ENCODE results near the gene NHLRC4. TPM values are rescaled to one million over a fixed set of nuclear protein-coding genes. Genes with fewer than 3 reads are reported as not detected.

The NHLRC4 gene
- total and polyA plus RNA-seq, 2 donors (not counting 1 experiment from before 2014, with no cell fraction given): 2.2 to 4.2 TPM

DNA sequence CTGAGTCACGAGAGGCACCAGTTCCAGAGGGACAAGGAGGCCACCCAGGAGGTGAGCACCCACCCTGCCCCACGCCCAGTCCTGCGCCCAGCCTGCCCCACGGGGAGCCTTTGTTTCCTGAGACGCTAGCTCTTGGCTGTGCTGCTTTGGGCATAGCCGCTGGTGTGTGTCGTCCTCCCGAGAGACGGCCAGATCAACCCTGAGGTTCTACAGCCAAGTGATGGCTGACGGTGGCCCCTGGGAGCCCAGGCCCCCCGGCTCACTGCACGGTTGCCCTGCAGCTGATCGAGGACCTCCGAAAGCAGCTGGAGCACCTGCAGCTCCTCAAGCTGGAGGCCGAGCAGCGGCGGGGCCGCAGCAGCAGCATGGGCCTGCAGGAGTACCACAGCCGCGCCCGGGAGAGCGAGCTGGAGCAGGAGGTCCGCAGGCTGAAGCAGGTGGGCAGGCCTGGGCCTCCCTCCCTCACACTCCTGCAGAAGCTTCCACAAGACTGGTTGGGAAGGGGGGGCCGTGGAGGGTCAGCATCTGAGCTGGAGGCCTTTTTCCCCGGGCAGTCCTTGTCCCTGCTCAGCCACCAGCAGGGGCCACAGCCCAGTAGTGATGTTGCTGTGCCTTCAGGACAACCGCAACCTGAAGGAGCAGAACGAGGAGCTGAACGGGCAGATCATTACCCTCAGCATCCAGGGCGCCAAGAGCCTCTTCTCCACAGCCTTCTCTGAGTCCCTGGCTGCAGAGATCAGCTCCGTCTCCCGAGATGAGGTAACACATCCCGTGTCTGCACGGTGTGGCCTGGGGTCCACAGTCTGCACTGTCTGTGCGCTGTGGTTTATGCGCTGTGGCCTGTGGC is 46.7 kb upstream of the NHLRC4 start:
- Histone ChIP-seq H3K4me3 (ENCODE audit: control extremely low read depth in 1 of 5, extremely low read depth in 1 of 5, insufficient read depth in 1 of 5, low read depth in 2 of 5, low read length in 4 of 5) (no peak overlapping the region), H3K36me3 (replicated peaks in 1 of 2; ENCODE audit: control extremely low read depth in 1 of 2, control insufficient read depth in 1 of 2, extremely low read depth in 1 of 2, insufficient read depth in 2 of 2, low read length in 1 of 2) (no peaks in the 10 kb centered on the region), H3K27me3 (replicated peaks in 1 of 4; ENCODE audit: control extremely low read depth in 1 of 4, control insufficient read depth in 3 of 4, insufficient read depth in 4 of 4, low read length in 3 of 4) (no peaks in the 10 kb centered on the region), H2AFZ (ENCODE audit: insufficient read depth, low read depth, low read length, poor library complexity, severe bottlenecking) (no peak overlapping the region), H4K20me1 (ENCODE audit: control insufficient read depth, insufficient read depth, low read length, poor library complexity, severe bottlenecking) (peaks cover 5% of the 10 kb centered on the region), H3K4me2 (replicated peaks; ENCODE audit: low read depth, low read length, poor library complexity, severe bottlenecking) (no peak overlapping the region), H3K9me3 (ENCODE audit: control extremely low read depth in 1 of 3, control insufficient read depth in 2 of 3, insufficient read depth in 1 of 3, low read length in 2 of 3) (peaks cover 0 to 2% (median 0%) of the 10 kb centered on the region in 3 donors), H3K4me1 (ENCODE audit: control insufficient read depth in 2 of 2, insufficient read depth in 2 of 2, low read length in 2 of 2) (peaks cover 0 to 7% of the 10 kb centered on the region in 2 donors), H3K79me2 (ENCODE audit: control insufficient read depth, insufficient read depth, low read length) (no peaks in the 10 kb centered on the region), H3K9ac (ENCODE audit: low read length) (no peak overlapping the region), H3K27ac (ENCODE audit: low read length in 2 of 2) (no peak overlapping the region)
- WGBS (ENCODE audit: insufficient coverage): 92% methylated on average over 34 of the region's 35 CpGs
- H3K27ac Mint-ChIP-seq: no peak overlapping the region
- POLR2A ChIA-PET: interaction anchor here (0.5 kb wide), 1 partner anchor 12 kb away, joined by 7 read pairs; no protein-coding TSS in a partner anchor
- H3K4me1 Mint-ChIP-seq: peaks cover 5% of the 10 kb centered on the region
- TF ChIP-seq, protein P1, sequence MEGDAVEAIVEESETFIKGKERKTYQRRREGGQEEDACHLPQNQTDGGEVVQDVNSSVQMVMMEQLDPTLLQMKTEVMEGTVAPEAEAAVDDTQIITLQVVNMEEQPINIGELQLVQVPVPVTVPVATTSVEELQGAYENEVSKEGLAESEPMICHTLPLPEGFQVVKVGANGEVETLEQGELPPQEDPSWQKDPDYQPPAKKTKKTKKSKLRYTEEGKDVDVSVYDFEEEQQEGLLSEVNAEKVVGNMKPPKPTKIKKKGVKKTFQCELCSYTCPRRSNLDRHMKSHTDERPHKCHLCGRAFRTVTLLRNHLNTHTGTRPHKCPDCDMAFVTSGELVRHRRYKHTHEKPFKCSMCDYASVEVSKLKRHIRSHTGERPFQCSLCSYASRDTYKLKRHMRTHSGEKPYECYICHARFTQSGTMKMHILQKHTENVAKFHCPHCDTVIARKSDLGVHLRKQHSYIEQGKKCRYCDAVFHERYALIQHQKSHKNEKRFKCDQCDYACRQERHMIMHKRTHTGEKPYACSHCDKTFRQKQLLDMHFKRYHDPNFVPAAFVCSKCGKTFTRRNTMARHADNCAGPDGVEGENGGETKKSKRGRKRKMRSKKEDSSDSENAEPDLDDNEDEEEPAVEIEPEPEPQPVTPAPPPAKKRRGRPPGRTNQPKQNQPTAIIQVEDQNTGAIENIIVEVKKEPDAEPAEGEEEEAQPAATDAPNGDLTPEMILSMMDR (IDR thresholded peaks at IDR 0.05): no peak
- no peak for TF ChIP-seq EZH2 (IDR thresholded peaks at IDR 0.05; ENCODE audit: borderline replicate concordance, insufficient read depth, low read depth, low read length, poor library complexity, severe bottlenecking)
- no peak for DNase-seq
- no peaks in the 10 kb centered on the region for H3K9me3 Mint-ChIP-seq (ENCODE audit: insufficient read depth)
- no peak overlapping the region for H3K4me3 Mint-ChIP-seq
- H3K27me3 Mint-ChIP-seq: no peaks in the 10 kb centered on the region
- no peak for ATAC-seq (ENCODE audit: low read depth)
- CTCF ChIA-PET: no interaction called here
- intact Hi-C loops (cut with micrococcal nuclease): no loop called here

DNA sequence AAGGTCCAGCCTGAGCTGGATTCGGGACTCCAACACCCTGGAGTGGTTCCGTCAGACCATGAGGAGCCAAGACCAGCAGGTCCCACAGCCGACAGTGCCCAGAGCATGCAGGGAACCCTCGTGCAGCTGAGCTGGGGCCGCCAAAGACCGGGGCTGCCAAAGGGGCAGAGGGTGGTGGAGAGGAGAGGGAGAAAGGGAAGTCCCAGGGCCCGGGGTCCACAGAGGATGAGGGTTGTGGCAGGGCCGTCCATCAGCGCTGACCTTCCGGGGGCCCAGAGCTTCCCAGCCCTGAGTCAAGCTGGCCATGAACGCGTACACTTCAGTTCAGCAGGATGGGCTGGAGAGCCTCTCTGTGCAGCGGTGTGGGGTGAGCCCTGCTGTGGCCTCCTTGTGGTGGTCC is 46.0 kb upstream of the NHLRC4 start:
- Mint-ChIP-seq H3K9me3 (ENCODE audit: insufficient read depth) (no peaks in the 10 kb centered on the region), H3K4me3 (no peak overlapping the region), H3K27me3 (no peaks in the 10 kb centered on the region), H3K27ac (no peak overlapping the region), H3K4me1 (peaks cover 11% of the 10 kb centered on the region)
- CTCF ChIA-PET: no interaction called here
- WGBS (ENCODE audit: insufficient coverage): 94% methylated on average over 13 of the region's 13 CpGs
- no peaks in the 10 kb centered on the region for H3K27me3 ChIP-seq (replicated peaks in 1 of 4; ENCODE audit: control extremely low read depth in 1 of 4, control insufficient read depth in 3 of 4, insufficient read depth in 4 of 4, low read length in 3 of 4)
- TF ChIP-seq, protein P1 (IDR thresholded peaks at IDR 0.05): no peak
- no peak for TF ChIP-seq EZH2 (IDR thresholded peaks at IDR 0.05; ENCODE audit: borderline replicate concordance, insufficient read depth, low read depth, low read length, poor library complexity, severe bottlenecking)
- ATAC-seq (ENCODE audit: low read depth): no peak
- no peak for DNase-seq
- POLR2A ChIA-PET: interaction anchor here (0.5 kb wide), 1 partner anchor 11 kb away, joined by 7 read pairs; no protein-coding TSS in a partner anchor
- no peak overlapping the region for H3K9ac ChIP-seq (ENCODE audit: low read length)
- no peak overlapping the region for H3K27ac ChIP-seq (ENCODE audit: low read length in 2 of 2)
- peaks cover 3 to 15% of the 10 kb centered on the region in 2 donors for H3K4me1 ChIP-seq (ENCODE audit: control insufficient read depth in 2 of 2, insufficient read depth in 2 of 2, low read length in 2 of 2)
- peaks cover under 1% of the 10 kb centered on the region for H3K79me2 ChIP-seq (ENCODE audit: control insufficient read depth, insufficient read depth, low read length)
- no peaks in the 10 kb centered on the region for H3K36me3 ChIP-seq (replicated peaks in 1 of 2; ENCODE audit: control extremely low read depth in 1 of 2, control insufficient read depth in 1 of 2, extremely low read depth in 1 of 2, insufficient read depth in 2 of 2, low read length in 1 of 2)
- no peak overlapping the region for H3K4me3 ChIP-seq (ENCODE audit: control extremely low read depth in 1 of 5, extremely low read depth in 1 of 5, insufficient read depth in 1 of 5, low read depth in 2 of 5, low read length in 4 of 5)
- no peak overlapping the region for H2AFZ ChIP-seq (ENCODE audit: insufficient read depth, low read depth, low read length, poor library complexity, severe bottlenecking)
- H4K20me1 ChIP-seq (ENCODE audit: control insufficient read depth, insufficient read depth, low read length, poor library complexity, severe bottlenecking): peaks cover 12% of the 10 kb centered on the region
- peaks cover 0 to 2% (median 0%) of the 10 kb centered on the region in 3 donors for H3K9me3 ChIP-seq (ENCODE audit: control extremely low read depth in 1 of 3, control insufficient read depth in 2 of 3, insufficient read depth in 1 of 3, low read length in 2 of 3)
- intact Hi-C loops (cut with micrococcal nuclease): no loop called here
- no peak overlapping the region for H3K4me2 ChIP-seq (replicated peaks; ENCODE audit: low read depth, low read length, poor library complexity, severe bottlenecking)
